ENCODE data around the gene ZNF598.
"Not testable (repeated sequence)": the region's sequence is repeated elsewhere in the genome, so short reads cannot be mapped to it uniquely, and the experiment has no call there.

ZNF598 gene

GRCh38 chr16:2034696-2035430 lies 25.2 kb upstream of the ZNF598 start:
- peak overlapping the region in 2 of 3 experiments; percentile 15 to 32 for H3K4me3 Mint-ChIP-seq
- H3K36me3 Mint-ChIP-seq (ENCODE audit: low read depth) = no peaks in the 10 kb centered on the region
- TF ChIP-seq CTCF (IDR thresholded peaks at IDR 0.05; ENCODE audit: unreplicated experiment in 3 of 3) = no peak
- H3K4me1 Mint-ChIP-seq = peaks cover 32% of the 10 kb centered on the region
- H3K27ac Mint-ChIP-seq = peak overlapping the region; percentile 78 to 100 (median 94)
- no peaks in the 10 kb centered on the region for H3K9me3 Mint-ChIP-seq
- H3K27me3 Mint-ChIP-seq (ENCODE audit: low read depth) = peaks cover 3% of the 10 kb centered on the region

- peak overlapping the region; percentile 86 to 93 (median 91) for H3K27ac Mint-ChIP-seq
- H3K4me3 Mint-ChIP-seq = peak overlapping the region; percentile 35 to 56 (median 45)
- H3K4me1 Mint-ChIP-seq = peaks cover 29% of the 10 kb centered on the region
- H3K9me3 Mint-ChIP-seq; H3K27me3 Mint-ChIP-seq (ENCODE audit: low read depth); H3K36me3 Mint-ChIP-seq (ENCODE audit: low read depth): not testable (repeated sequence)
Measured at GRCh38 chr16:2033909-2034695, 24.5 kb upstream of the ZNF598 start.

GRCh38 chr16:2033057-2033908 lies 23.7 kb upstream of the ZNF598 start:
- peak overlapping the region; percentile 35 to 56 (median 45) for H3K4me3 Mint-ChIP-seq
- TF ChIP-seq CTCF (IDR thresholded peaks at IDR 0.05; ENCODE audit: unreplicated experiment in 3 of 3) = no peak
- H3K9me3 Mint-ChIP-seq = no peaks in the 10 kb centered on the region
- peaks cover 3% of the 10 kb centered on the region for H3K27me3 Mint-ChIP-seq (ENCODE audit: low read depth)
- peaks cover 23% of the 10 kb centered on the region for H3K4me1 Mint-ChIP-seq
- peak overlapping the region; percentile 86 to 93 (median 91) for H3K27ac Mint-ChIP-seq
- H3K36me3 Mint-ChIP-seq (ENCODE audit: low read depth) = peaks cover 4% of the 10 kb centered on the region

GRCh38 chr16:2032285-2033056 lies 22.9 kb upstream of the ZNF598 start:
- Mint-ChIP-seq H3K9me3 (no peaks in the 10 kb centered on the region), H3K4me3 (peak overlapping the region in 2 of 3 experiments; percentile 3 to 6), H3K27ac (peak overlapping the region; percentile 80 to 90 (median 81)), H3K27me3 (ENCODE audit: low read depth) (peaks cover 3% of the 10 kb centered on the region), H3K36me3 (ENCODE audit: low read depth) (peaks cover 4% of the 10 kb centered on the region), H3K4me1 (peaks cover 19% of the 10 kb centered on the region)
- no peak for TF ChIP-seq CTCF (IDR thresholded peaks at IDR 0.05; ENCODE audit: unreplicated experiment in 3 of 3)

GRCh38 chr16:2031081-2031577 lies 21.5 kb upstream of the ZNF598 start:
- Mint-ChIP-seq H3K27me3 (ENCODE audit: low read depth) (peaks cover 3% of the 10 kb centered on the region), H3K36me3 (ENCODE audit: low read depth) (peaks cover 4% of the 10 kb centered on the region), H3K27ac (peak overlapping the region in 1 of 3 experiments; percentile 27), H3K4me3 (no peak overlapping the region), H3K9me3 (no peaks in the 10 kb centered on the region), H3K4me1 (peaks cover 18% of the 10 kb centered on the region)
- TF ChIP-seq CTCF (IDR thresholded peaks at IDR 0.05; ENCODE audit: unreplicated experiment in 3 of 3) = no peak

Measured in nephron (organoid).